ENCODE data around the gene FIBCD1. TPM values are rescaled to one million over a fixed set of nuclear protein-coding genes. Genes with fewer than 3 reads are reported as not detected.
A peak's percentile ranks its signal among the peaks of the same experiment; 100 is the strongest.
"Not testable (repeated sequence)": the region's sequence is repeated elsewhere in the genome, so short reads cannot be mapped to it uniquely, and the experiment has no call there.

Gene FIBCD1
- total RNA-seq, 2 experiments from 2014 or later: not detected

DNA sequence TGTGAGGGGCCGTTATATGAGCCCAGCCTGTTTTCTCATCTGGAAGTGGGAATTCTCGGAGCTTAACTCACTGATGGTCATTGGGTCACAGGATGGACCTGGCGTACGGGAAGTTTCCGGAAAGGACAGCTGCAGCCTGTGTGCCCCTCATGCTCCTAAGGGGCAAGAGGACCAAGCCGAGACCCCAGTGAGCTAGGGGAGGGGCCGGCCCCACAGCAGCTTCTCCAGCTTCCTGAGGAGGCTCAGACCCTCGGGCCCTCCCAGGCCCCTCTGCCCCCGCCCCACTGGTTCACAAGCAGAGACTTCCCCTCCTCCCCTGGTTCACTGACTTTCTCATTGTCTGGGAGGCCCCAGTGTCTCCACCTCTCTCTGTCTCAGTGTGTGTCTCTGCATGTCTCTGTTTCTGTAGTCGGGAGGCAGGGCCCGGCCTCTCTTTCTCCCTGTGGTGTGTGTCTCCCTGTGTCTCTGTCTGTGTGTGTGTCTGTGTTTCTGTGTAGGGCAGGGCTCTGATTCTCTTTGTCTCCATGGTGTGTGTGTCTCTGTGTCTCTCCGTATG, 32.3 kb upstream of the FIBCD1 start:
- no peak overlapping the region for H3K27ac Mint-ChIP-seq
- DNase-seq (no peak), ATAC-seq (no peak)
- POLR2A ChIA-PET: no interaction called here
- no peaks in the 10 kb centered on the region for H3K9me3 Mint-ChIP-seq (ENCODE audit: insufficient read depth)
- no peaks in the 10 kb centered on the region for H3K27me3 Mint-ChIP-seq (ENCODE audit: low read depth)
- H3K4me3 Mint-ChIP-seq: no peak overlapping the region
- no peaks in the 10 kb centered on the region for H3K36me3 Mint-ChIP-seq (ENCODE audit: low read depth)
- no peaks in the 10 kb centered on the region for H3K4me1 Mint-ChIP-seq (ENCODE audit: low read depth)
- CTCF ChIA-PET: no interaction called here

DNA sequence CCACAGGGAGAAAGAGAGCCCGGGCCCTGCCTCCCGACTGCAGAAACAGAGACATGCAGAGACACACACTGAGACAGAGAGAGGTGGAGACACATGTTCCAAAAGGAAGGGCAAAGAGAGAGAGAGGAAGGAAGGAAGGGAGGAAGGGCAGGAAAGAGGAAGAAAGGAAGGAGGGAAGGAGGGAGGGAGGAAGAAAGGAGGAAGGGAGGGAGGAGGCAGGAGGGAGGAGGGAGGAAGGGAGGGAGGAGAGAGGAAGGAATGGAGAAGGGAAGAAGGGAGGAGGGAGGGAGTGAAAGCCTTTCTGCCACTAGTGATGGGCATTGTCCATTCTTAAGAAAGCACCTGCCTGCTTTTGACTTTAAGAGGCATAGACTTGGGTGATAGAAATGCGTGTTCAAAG, 31.8 kb upstream of the FIBCD1 start:
- DNase-seq: no peak
- ChIA-PET POLR2A (interaction anchor here (0.7 kb wide), 1 partner anchor 425 kb away, joined by 3 read pairs; no protein-coding TSS in a partner anchor), CTCF (no interaction called here)
- Mint-ChIP-seq H3K27me3 (ENCODE audit: low read depth) (no peaks in the 10 kb centered on the region), H3K9me3 (ENCODE audit: insufficient read depth) (no peaks in the 10 kb centered on the region), H3K27ac (no peak overlapping the region), H3K4me1 (ENCODE audit: low read depth) (no peaks in the 10 kb centered on the region), H3K36me3 (ENCODE audit: low read depth) (no peaks in the 10 kb centered on the region), H3K4me3 (no peak overlapping the region)
- no peak for ATAC-seq

DNA sequence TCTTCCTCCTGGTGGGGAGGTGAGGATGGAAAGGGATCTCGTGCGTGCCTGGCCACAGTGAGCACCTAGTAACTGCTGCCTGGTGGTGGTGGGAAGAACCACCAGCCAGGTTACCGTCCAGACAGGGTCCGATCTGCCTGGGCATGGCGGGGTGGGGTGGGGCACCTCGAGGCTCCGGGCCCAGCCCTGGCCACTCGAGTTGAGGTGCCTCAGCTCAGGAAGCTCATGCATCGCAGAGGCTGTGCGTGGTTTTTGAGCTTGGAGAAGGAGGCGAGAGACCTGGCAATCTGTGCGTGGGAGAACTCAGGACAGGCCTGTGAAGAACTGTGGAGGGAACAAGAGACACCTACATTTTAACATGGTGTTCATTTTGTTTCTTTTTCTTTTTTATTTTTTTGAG, 31.0 kb upstream of the FIBCD1 start:
- H3K4me1 Mint-ChIP-seq (ENCODE audit: low read depth): no peaks in the 10 kb centered on the region
- no peaks in the 10 kb centered on the region for H3K36me3 Mint-ChIP-seq (ENCODE audit: low read depth)
- H3K4me3 Mint-ChIP-seq: no peak overlapping the region
- no peaks in the 10 kb centered on the region for H3K27me3 Mint-ChIP-seq (ENCODE audit: low read depth)
- DNase-seq (no peak), ATAC-seq (no peak)
- POLR2A ChIA-PET: interaction anchor here (0.7 kb wide), 1 partner anchor 425 kb away, joined by 3 read pairs; no protein-coding TSS in a partner anchor
- H3K27ac Mint-ChIP-seq: no peak overlapping the region
- H3K9me3 Mint-ChIP-seq (ENCODE audit: insufficient read depth): no peaks in the 10 kb centered on the region
- CTCF ChIA-PET: no interaction called here

DNA sequence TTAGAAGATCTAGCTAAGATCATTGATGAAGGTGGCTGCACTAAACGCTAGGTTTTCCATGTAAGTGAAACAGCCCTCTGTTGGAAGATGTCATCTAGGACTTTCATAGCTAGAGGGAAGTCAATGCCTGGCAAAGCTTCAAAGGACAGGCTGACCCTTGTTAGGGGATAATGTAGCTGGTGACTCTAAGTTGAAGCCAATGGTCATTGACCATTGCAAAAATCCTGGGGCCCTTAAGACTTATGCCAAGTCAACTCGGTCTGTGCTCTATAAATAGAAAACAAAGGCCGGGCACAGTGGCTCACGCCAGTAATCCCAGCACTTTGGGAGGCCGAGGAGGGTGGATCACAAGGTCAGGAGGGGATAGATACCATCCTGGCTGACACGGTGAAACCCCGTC, 26.6 kb upstream of the FIBCD1 start:
- Mint-ChIP-seq H3K9me3 (ENCODE audit: insufficient read depth) (no peaks in the 10 kb centered on the region), H3K4me1 (ENCODE audit: low read depth) (no peaks in the 10 kb centered on the region), H3K27ac (no peak overlapping the region), H3K36me3 (ENCODE audit: low read depth) (no peaks in the 10 kb centered on the region), H3K4me3 (no peak overlapping the region), H3K27me3 (ENCODE audit: low read depth) (no peaks in the 10 kb centered on the region)
- CTCF ChIA-PET: interaction anchor here (1.1 kb wide), 1 partner anchor 88 kb away, joined by 3 read pairs; no protein-coding TSS in a partner anchor
- DNase-seq (no peak), ATAC-seq (no peak)
- POLR2A ChIA-PET: no interaction called here

DNA sequence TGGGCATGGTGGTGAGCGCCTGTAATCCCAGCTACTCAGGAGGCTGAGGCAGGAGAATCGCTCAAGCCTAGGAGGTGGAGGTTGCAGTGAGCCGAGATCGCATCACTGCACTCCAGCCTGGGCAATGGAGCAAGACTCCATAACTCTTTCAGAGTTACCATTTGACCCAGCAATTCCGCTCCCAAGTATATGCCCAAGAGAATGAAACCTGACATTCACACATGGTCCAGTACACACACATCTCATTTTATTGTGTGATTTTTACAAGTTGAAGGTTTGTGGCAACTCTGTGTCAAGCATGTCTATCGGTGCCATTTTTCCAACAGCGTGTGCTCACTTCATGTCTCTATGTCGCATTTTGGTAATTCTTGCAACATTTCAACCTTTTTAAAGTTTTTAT, 24.9 kb upstream of the FIBCD1 start:
- Mint-ChIP-seq H3K4me1 (ENCODE audit: low read depth) (no peaks in the 10 kb centered on the region), H3K27me3 (ENCODE audit: low read depth) (no peaks in the 10 kb centered on the region), H3K4me3 (no peak overlapping the region), H3K36me3 (ENCODE audit: low read depth) (peaks cover 1% of the 10 kb centered on the region), H3K9me3 (ENCODE audit: insufficient read depth) (no peaks in the 10 kb centered on the region), H3K27ac (no peak overlapping the region)
- ChIA-PET CTCF (no interaction called here), POLR2A (no interaction called here)
- DNase-seq (no peak), ATAC-seq (no peak)

DNA sequence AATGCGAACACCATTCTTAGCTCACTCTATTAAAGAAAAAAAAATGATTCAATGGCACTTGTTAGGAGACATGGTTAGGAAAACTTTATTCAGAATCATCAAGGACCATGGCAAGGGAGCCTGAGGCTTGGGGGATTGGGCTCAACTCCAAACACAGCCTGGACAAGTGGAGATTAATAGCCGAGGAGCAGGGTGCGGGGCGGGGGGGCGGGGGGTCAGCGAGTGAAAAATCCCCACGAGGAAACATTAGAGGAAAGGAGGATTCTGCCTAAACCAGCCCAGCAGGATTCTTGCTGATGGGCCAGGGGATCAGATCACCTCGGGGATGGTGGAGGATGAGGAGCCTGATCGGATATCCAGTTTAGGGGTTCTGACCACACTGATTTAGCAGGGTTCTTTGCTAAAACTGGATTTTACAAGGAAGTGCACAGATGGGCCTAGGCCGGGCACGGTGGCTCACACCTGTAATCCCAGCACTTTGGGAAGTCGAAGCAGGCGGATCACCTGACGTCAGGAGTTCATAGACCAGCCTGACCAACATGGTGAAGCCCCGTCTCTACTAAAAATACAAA, 24.4 kb upstream of the FIBCD1 start:
- ATAC-seq (no peak), DNase-seq (no peak)
- CTCF ChIA-PET: interaction anchor here (1.2 kb wide), 1 partner anchor 83 kb away, joined by 4 read pairs; no protein-coding TSS in a partner anchor
- H3K4me3 Mint-ChIP-seq: no peak overlapping the region
- H3K27me3 Mint-ChIP-seq (ENCODE audit: low read depth): no peaks in the 10 kb centered on the region
- POLR2A ChIA-PET: no interaction called here
- no peaks in the 10 kb centered on the region for H3K9me3 Mint-ChIP-seq (ENCODE audit: insufficient read depth)
- H3K36me3 Mint-ChIP-seq (ENCODE audit: low read depth): peaks cover 3% of the 10 kb centered on the region
- H3K27ac Mint-ChIP-seq: no peak overlapping the region
- no peaks in the 10 kb centered on the region for H3K4me1 Mint-ChIP-seq (ENCODE audit: low read depth)

DNA sequence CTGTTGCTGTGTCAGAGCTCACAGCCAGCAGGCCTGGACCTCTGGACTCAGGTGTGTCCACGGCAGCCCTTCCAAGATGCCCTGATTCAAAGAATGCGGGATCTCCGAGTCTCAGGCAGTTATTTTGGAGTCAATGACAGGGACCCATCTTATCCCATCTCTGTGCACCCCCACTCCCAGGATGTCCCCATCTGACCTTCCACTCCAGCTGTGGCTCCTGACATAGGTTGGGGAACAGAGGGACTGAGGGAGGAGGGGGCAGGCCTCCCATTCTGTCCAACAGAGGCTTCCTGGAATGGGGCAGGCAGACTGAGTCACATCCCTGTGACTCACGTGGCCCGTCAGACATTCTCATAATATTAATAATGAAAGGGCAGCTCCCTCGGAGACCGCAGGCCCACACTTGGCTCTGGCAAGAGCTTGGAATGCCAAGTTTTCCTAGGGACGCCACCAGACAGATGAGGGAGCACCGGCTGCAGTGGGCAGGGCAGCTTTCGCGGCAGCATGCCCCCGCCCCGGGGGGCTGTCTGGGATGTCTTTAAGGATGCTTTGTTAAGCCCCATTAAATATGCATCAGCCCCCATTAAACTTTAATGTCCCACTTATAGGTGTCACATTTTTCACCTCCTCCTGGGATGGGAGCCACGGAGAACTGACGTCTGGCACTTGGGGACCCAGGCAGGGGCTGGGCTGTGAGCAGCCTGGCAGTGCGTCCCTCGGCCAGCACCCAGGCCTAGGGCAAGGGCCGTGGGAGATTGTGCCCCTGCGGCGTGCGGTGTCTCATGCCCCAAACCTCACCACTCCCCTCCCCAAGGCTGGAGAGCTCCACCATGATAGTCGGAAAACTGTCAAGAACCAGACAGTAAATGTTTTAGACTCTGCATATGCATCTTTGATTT, 23.6 kb upstream of the FIBCD1 start:
- Mint-ChIP-seq H3K4me1 (ENCODE audit: low read depth) (no peaks in the 10 kb centered on the region), H3K27ac (no peak overlapping the region), H3K27me3 (ENCODE audit: low read depth) (no peaks in the 10 kb centered on the region), H3K36me3 (ENCODE audit: low read depth) (peaks cover 3% of the 10 kb centered on the region), H3K9me3 (ENCODE audit: insufficient read depth) (no peaks in the 10 kb centered on the region), H3K4me3 (no peak overlapping the region)
- ChIA-PET POLR2A (no interaction called here), CTCF (interaction anchor here (1.2 kb wide), 1 partner anchor 84 kb away, joined by 4 read pairs; no protein-coding TSS in a partner anchor)
- DNase-seq: no peak
- ATAC-seq: no peak

DNA sequence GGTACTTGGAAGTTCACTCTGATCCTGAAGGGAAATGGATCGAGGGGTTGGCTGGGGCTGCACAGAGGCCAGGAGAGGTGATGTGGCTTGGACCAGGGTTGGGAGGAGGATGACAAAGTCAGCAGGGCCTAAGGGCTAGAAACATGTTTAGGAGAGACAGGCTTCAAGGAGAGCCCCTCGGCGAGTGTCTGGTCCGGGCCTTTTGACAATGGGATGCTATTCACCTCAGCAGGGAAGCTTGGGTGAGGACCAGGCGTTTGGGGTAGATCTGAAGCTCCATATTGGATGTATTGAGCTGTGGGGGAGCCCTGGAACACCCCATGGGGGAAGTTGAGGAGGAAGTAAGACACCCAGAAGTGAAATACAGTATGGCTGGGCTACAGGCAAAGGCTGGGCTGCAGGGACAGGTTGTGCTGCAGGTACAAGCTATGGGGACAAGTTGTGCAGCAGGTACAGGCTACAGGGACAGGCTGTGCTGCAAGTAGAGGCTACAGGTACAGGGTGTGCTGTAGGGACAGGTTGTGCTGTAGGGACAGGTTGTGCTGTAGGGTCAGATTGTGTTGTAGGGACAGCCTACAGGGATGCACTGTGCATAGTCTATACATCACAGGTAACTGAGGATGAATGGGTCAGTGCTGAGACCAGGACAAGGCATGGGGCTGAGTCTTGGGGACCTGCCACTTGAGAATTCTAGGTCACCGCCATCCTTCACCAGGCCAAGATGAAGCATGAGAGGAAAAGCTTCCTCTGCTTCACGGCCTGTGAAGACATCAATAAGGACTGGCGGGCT, 22.7 kb upstream of the FIBCD1 start:
- CTCF ChIA-PET: no interaction called here
- POLR2A ChIA-PET: no interaction called here
- H3K36me3 Mint-ChIP-seq (ENCODE audit: low read depth): peaks cover 3% of the 10 kb centered on the region
- no peaks in the 10 kb centered on the region for H3K9me3 Mint-ChIP-seq (ENCODE audit: insufficient read depth)
- no peak overlapping the region for H3K4me3 Mint-ChIP-seq
- H3K4me1 Mint-ChIP-seq (ENCODE audit: low read depth): no peaks in the 10 kb centered on the region
- H3K27me3 Mint-ChIP-seq (ENCODE audit: low read depth): no peaks in the 10 kb centered on the region
- no peak overlapping the region for H3K27ac Mint-ChIP-seq
- ATAC-seq (no peak), DNase-seq (no peak)

DNA sequence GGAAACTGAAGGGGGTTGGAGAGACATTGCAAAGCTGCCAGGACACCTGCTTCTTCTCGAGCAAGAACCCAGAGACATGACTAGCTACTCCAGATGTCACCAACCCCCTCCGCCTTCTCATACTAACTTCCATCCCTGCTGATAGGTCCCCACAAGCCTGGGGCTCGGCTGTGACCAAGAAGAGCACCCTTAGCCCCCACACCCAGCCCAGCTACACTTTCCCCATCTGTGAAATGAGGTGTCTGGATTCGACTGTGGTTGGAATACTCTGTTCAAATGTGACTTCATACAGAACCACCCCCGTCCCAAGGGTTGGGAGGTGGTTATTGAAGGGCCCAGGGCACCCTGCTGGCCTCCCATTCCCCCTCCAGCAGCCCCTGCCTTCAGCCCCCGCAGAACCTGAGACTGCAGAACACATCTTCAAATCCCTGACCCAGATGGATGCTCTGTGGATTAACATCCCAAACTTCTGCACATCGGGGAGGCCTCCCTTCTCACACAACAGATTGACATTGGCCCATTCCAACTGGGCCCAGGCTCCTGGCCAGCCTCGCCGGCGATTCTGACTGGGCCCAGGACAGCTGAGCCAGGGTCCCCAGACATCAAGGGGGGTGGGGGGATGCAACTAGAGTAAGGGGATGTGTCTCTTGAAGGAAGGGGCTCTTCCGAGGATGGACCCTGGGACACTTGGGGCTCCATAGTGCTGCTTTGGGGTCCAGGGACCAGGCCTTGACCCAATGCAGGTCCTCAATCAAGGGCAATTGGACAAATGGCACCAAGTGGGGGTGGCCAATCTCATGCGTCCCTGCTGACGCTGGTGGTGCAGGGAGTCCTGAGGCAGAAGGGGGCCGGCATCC, 21.7 kb upstream of the FIBCD1 start:
- no peak for DNase-seq
- ChIA-PET POLR2A (no interaction called here), CTCF (no interaction called here)
- Mint-ChIP-seq H3K27me3 (ENCODE audit: low read depth) (no peaks in the 10 kb centered on the region), H3K9me3 (ENCODE audit: insufficient read depth) (no peaks in the 10 kb centered on the region), H3K36me3 (ENCODE audit: low read depth) (peaks cover 3% of the 10 kb centered on the region), H3K4me3 (no peak overlapping the region), H3K4me1 (ENCODE audit: low read depth) (no peaks in the 10 kb centered on the region), H3K27ac (no peak overlapping the region)
- no peak for ATAC-seq

DNA sequence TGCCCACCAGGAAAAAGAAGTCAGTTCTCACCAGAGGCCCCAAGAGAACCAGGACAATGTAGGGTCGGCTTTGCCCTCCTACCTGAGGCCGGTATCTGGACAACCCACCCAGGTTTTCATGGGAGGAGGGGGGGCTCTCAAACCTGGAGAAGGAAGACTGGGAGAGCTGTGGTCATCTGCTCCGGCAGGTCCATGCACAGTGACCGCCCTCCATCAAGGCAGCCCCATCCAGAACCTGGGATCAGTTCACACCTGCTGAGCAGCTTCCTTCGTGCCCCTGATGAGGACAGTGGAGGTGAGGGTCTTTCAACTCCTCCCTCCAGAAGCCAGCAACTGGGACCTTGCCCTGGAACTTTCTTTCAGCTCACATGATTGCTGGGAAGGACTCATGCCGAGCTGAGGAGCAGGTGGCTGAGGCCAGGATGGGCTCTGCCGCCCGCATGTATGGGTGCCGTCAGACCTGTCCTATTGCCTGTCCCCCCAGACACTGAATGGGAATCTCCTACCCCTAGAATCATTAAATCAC, 20.8 kb upstream of the FIBCD1 start:
- peaks cover 3% of the 10 kb centered on the region for H3K36me3 Mint-ChIP-seq (ENCODE audit: low read depth)
- H3K9me3 Mint-ChIP-seq (ENCODE audit: insufficient read depth): no peaks in the 10 kb centered on the region
- no peaks in the 10 kb centered on the region for H3K4me1 Mint-ChIP-seq (ENCODE audit: low read depth)
- ATAC-seq (no peak), DNase-seq (no peak)
- H3K4me3 Mint-ChIP-seq: no peak overlapping the region
- no peaks in the 10 kb centered on the region for H3K27me3 Mint-ChIP-seq (ENCODE audit: low read depth)
- CTCF ChIA-PET: interaction anchor here (0.5 kb wide), 1 partner anchor 99 kb away, joined by 3 read pairs; no protein-coding TSS in a partner anchor
- POLR2A ChIA-PET: no interaction called here
- no peak overlapping the region for H3K27ac Mint-ChIP-seq

DNA sequence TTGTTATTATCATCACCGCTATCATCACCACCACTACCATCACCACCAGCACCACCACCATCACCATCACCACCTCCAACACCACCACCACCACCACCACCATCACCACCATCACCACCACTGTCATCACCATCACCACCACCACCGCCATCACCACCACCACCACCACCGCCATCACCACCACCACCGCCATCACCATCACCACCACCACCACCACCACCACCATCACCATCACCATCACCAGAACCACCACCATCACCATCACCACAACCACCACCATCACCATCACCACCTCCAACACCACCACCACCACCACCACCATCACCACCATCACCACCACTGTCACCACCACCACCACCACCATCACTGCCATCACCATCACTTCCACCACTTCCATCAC, 19.5 kb upstream of the FIBCD1 start:
- DNase-seq, H3K4me3 Mint-ChIP-seq, CTCF ChIA-PET: not testable (repeated sequence)

More for the DNA sequence above, 19.5 kb upstream of the FIBCD1 start:
- ATAC-seq; H3K36me3 Mint-ChIP-seq (ENCODE audit: low read depth); H3K4me1 Mint-ChIP-seq (ENCODE audit: low read depth); H3K9me3 Mint-ChIP-seq (ENCODE audit: insufficient read depth); H3K27me3 Mint-ChIP-seq (ENCODE audit: low read depth); POLR2A ChIA-PET: not testable (repeated sequence)
- peak overlapping the region; percentile 66 for H3K27ac Mint-ChIP-seq
